Breast epithelium (tissue), 3 donors: Measurements from ENCODE around the gene SELENOS.

Experiments used
- CTCF ChIP-seq, 3 donors: fragments of 450-650 bp; IDR thresholded peaks; one replicate each; pipeline ENCODE4 v1.5.1; 2016 to 2017; ENCODE audit warnings: antibody characterized with exemption in 3 of 3, mild to moderate bottlenecking in 3 of 3, moderate library complexity in 3 of 3
- POLR2A ChIP-seq: fragments of 450-650 bp; IDR thresholded peaks from one replicate; pipeline ENCODE4 v1.6.1; 2016; ENCODE audit warnings: antibody characterized with exemption, mild to moderate bottlenecking, moderate library complexity
- POLR2AphosphoS5 ChIP-seq, 3 donors: sonication (generic); formaldehyde crosslinking; IDR thresholded peaks; one replicate each; pipeline ENCODE4 v1.6.1; 2017; ENCODE audit warnings: antibody characterized with exemption in 3 of 3

- no peak for TF ChIP-seq CTCF (IDR thresholded peaks at IDR 0.05)
- TF ChIP-seq POLR2A, result no peak
- TF ChIP-seq POLR2AphosphoS5 (IDR thresholded peaks at IDR 0.05), result no peak
Measured at GRCh38 chr15:101273534-101273933, 3.8 kb downstream of the SELENOS start.
